ENCODE measurements around the gene SPINK9.
A peak's percentile ranks its signal among the peaks of the same experiment; 100 is the strongest.

Gene SPINK9

GRCh38 chr5:148372166-148372725 lies 36.9 kb downstream of the SPINK9 start:
- no peak for DNase-seq

- no peak for DNase-seq
Observed at GRCh38 chr5:148372893-148373292, 37.5 kb downstream of the SPINK9 start.

- DNase-seq, result peak; percentile 91
Observed at GRCh38 chr5:148374690-148375360, 39.5 kb downstream of the SPINK9 start.

GRCh38 chr5:148376198-148376597 lies 40.8 kb downstream of the SPINK9 start:
- no peak for DNase-seq

- DNase-seq, result no peak
Observed at GRCh38 chr5:148378670-148379069, 43.3 kb downstream of the SPINK9 start.

- DNase-seq, result no peak
Observed at GRCh38 chr5:148379340-148379739, 44.0 kb downstream of the SPINK9 start.

GRCh38 chr5:148381906-148382305 lies 46.5 kb downstream of the SPINK9 start:
- DNase-seq, result no peak

- DNase-seq, result no peak
Observed at GRCh38 chr5:148382961-148383360, 47.6 kb downstream of the SPINK9 start.

- DNase-seq, result peak; percentile 99
Observed at GRCh38 chr5:148383564-148384379, 48.4 kb downstream of the SPINK9 start, which contains the start of gene FBXO38. FBXO38 (plus strand) TSS chr5:148383958; CDS start chr5:148394777, 10,819 bp downstream.

GRCh38 chr5:148384380-148384737 lies 49.0 kb downstream of the SPINK9 start:
- DNase-seq, result no peak

- no peak for DNase-seq
Observed at GRCh38 chr5:148385094-148385493, 49.7 kb downstream of the SPINK9 start.

GRCh38 chr5:148386041-148386440 lies 50.7 kb downstream of the SPINK9 start:
- DNase-seq, result peak; percentile 55

- no peak for DNase-seq
Observed at GRCh38 chr5:148387325-148387724, 52.0 kb downstream of the SPINK9 start.

GRCh38 chr5:148388696-148389095 lies 53.3 kb downstream of the SPINK9 start:
- no peak for DNase-seq
